K562 (cell line): ENCODE measurements around the gene TBL2. TPM values are rescaled to one million over a fixed set of nuclear protein-coding genes. Genes with fewer than 3 reads are reported as not detected.

ENCODE experiments used
- ATF1 ChIP-seq, 2 experiments: fragments of 450-650 bp in 1 of 2; IDR thresholded peaks; 2 replicates each; pipeline ENCODE4 v1.6.1; 2016; ENCODE audit warnings: missing compliant biosample characterization in 1 of 2, missing genetic modification characterization in 1 of 2
- CBX1 ChIP-seq: sonication (generic); IDR thresholded peaks from 2 replicates; pipeline ENCODE4 v1.6.1; 2016; ENCODE audit warnings: antibody characterized with exemption, low read depth, mild to moderate bottlenecking
- ELF1 ChIP-seq: fragments of 200-800 bp; sonication (Bioruptor generic); IDR thresholded peaks from 2 replicates; pipeline ENCODE4 v1.6.1; 2016; ENCODE audit warnings: missing genetic modification characterization, missing compliant biosample characterization
- FOSL1 ChIP-seq: fragments of 200-800 bp; sonication (Bioruptor generic); conservative IDR thresholded peaks from 2 replicates; pipeline ENCODE4 v1.6.1; 2016; ENCODE audit warnings: missing genetic modification characterization, missing compliant biosample characterization
- HSF4 ChIP-seq: fragments of 250-450 bp; sonication (Bioruptor Pico); IDR thresholded peaks from 2 replicates; pipeline ENCODE4 v2.1.2; 2022; ENCODE audit warnings: mild to moderate bottlenecking, moderate library complexity, borderline replicate concordance
- ID3 ChIP-seq, 2 experiments: fragments of 250-450 bp in 1 of 2; fragments of 450-650 bp in 1 of 2; sonication (Bioruptor Pico) in 1 of 2; IDR thresholded peaks; 2 replicates each; pipeline versions ENCODE4 v1.6.1 to v1.8.0; 2016 to 2021; ENCODE audit warnings: mild to moderate bottlenecking in 2 of 2, moderate library complexity in 2 of 2, missing compliant biosample characterization in 1 of 2, missing genetic modification characterization in 1 of 2
- KDM4B ChIP-seq, 2 experiments: fragments of 450-650 bp in 1 of 2; sonication (generic) in 1 of 2; IDR thresholded peaks; 2 replicates each; pipeline ENCODE4 v1.6.1; 2016 to 2017; ENCODE audit warnings: borderline replicate concordance in 2 of 2, antibody characterized with exemption in 1 of 2, low read depth in 1 of 2, mild to moderate bottlenecking in 1 of 2
- KLF13 ChIP-seq: fragments of 450-650 bp; IDR thresholded peaks from 2 replicates; pipeline ENCODE4 v1.6.1; 2016; ENCODE audit warnings: missing genetic modification characterization, low read depth, mild to moderate bottlenecking, missing compliant biosample characterization, moderate library complexity, borderline replicate concordance
- MTA3 ChIP-seq: fragments of 450-650 bp; formaldehyde crosslinking; IDR thresholded peaks from 2 replicates; pipeline ENCODE4 v1.6.1; 2017; ENCODE audit warnings: mild to moderate bottlenecking, borderline replicate concordance
- NONO ChIP-seq, 2 experiments: fragments of 200-400 bp in 1 of 2; fragments of 450-650 bp in 1 of 2; formaldehyde crosslinking in 1 of 2; IDR thresholded peaks; 2 replicates each; pipeline ENCODE4 v1.6.1; 2017; ENCODE audit warnings: low read depth in 2 of 2, mild to moderate bottlenecking in 2 of 2, moderate library complexity in 2 of 2, low read length in 1 of 2
- TEAD2 ChIP-seq: fragments of 450-650 bp; IDR thresholded peaks from 2 replicates; pipeline ENCODE4 v1.6.1; 2016; ENCODE audit warnings: missing genetic modification characterization, control low read depth, missing compliant biosample characterization
- ZBTB1 ChIP-seq: sonication (generic); formaldehyde crosslinking; IDR thresholded peaks from 2 replicates; pipeline ENCODE4 v1.8.1; 2023; ENCODE audit warnings: missing genetic modification reagents, low read depth, mild to moderate bottlenecking, borderline replicate concordance
- ZFP1 ChIP-seq: fragments of 450-650 bp; formaldehyde crosslinking; IDR thresholded peaks from 2 replicates; pipeline ENCODE4 v1.4.0; 2020; ENCODE audit warnings: mild to moderate bottlenecking, mixed read lengths
- ZNF407 ChIP-seq: fragments of 450-650 bp; IDR thresholded peaks from 2 replicates; pipeline ENCODE4 v1.6.1; 2016; ENCODE audit warnings: low read depth
- polyA plus RNA-seq, 8 experiments: library from polyadenylated mRNA; depleted of rRNA in 4 of 8; stranded (reverse) in 5 of 8; unstranded in 3 of 8; fragments of >200 nt; fragmentation: Nextera tagmentation in 2 of 8; fragmentation: Illumina TruSeq in 1 of 8; extraction: Ambion mirVana in 2 of 8; extraction: Trizol in 1 of 8; gene quantifications; 2 replicates each; pipeline versions ENCODE4 v1.2.1 to v1.2.3, GENCODE V29; 2011 to 2014; ENCODE audit warnings: inconsistent platforms in 1 of 8, missing spikeins in 1 of 8
- total RNA-seq, 7 experiments: library from RNA; depleted of rRNA in 6 of 7; stranded (reverse); fragments of >200 nt in 6 of 7; fragmentation: Illumina TruSeq in 2 of 7; extraction: Trizol in 2 of 7; gene quantifications; 2 replicates each; pipeline versions ENCODE4 v1.2.1 to v1.2.3, GENCODE V29; 2011 to 2021; ENCODE audit warnings: low replicate concordance in 1 of 7
- TF ChIP-seq, protein P1 (sequence below), 3 experiments: IDR thresholded peaks in 2 of 3; conservative IDR thresholded peaks in 1 of 3; 2 replicates each; pipeline ENCODE4 v1.5.1; 2011 to 2012; ENCODE audit warnings: low read length in 3 of 3, mild to moderate bottlenecking in 3 of 3, control low read depth in 2 of 3, improper control_type of control experiment in 1 of 3, inconsistent platforms in 1 of 3, low read depth in 1 of 3, mixed read lengths in 1 of 3, moderate library complexity in 1 of 3; ENCODE audit not compliant: insufficient read depth in 2 of 3

Gene TBL2
- total and polyA plus RNA-seq, 9 of the 15 experiments (the other 6 are each of a cell fraction or from before 2014, with no cell fraction given) = 2.5 to 123 (median 49.2) TPM

DNA sequence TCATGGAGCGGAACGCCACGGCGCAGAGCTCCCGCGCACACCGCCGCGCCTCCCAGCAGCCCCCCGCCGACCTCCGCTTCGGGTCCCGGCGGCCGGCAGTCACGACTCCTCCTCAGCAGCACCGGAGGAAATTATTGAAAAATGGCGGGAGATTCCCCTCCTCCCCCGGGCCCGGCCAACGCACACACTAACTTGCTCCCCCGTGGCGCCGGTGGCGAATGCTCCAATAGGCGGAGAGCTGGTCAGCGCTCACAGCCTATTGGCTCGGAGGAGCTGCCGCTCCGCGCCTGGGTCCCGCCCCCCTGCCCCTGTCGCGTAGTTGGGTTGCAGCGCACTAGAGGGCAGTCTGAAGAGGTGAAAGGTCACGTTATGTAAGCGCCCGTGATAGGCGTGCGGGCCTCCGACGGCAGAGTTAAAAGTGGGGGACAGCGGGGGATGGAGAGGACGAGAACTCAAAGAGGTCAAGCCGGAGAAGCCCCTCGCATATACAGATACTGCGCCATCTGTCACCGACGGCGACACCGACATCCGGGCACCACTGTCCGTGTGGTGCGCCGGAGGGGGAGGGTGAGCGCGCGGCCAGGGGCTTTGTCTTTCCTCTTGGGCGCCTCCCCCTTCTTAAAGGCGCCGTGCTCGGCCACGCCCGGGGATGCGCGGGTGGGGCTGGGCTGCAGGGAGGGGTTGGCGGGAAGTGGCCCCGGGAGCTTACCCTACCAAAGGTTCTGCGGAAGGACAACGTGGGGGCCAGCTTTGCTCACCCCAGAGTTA is 56.1 kb downstream of the TBL2 start, which contains the start of gene BAZ1B (continued):
- TF ChIP-seq, protein P1, sequence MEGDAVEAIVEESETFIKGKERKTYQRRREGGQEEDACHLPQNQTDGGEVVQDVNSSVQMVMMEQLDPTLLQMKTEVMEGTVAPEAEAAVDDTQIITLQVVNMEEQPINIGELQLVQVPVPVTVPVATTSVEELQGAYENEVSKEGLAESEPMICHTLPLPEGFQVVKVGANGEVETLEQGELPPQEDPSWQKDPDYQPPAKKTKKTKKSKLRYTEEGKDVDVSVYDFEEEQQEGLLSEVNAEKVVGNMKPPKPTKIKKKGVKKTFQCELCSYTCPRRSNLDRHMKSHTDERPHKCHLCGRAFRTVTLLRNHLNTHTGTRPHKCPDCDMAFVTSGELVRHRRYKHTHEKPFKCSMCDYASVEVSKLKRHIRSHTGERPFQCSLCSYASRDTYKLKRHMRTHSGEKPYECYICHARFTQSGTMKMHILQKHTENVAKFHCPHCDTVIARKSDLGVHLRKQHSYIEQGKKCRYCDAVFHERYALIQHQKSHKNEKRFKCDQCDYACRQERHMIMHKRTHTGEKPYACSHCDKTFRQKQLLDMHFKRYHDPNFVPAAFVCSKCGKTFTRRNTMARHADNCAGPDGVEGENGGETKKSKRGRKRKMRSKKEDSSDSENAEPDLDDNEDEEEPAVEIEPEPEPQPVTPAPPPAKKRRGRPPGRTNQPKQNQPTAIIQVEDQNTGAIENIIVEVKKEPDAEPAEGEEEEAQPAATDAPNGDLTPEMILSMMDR (IDR thresholded peaks at IDR 0.05 in 2 of 3, conservative IDR thresholded peaks at IDR 0.05 in 1 of 3; ENCODE audit: insufficient read depth in 2 of 3, low read depth in 1 of 3, low read length in 3 of 3) = peak in 2 of 3 experiments; percentile 10 to 29; a peak in 1 of 6 replicates
- TF ChIP-seq HSF4 (no peak), FOSL1 (peak; percentile 49), NONO (IDR thresholded peaks at IDR 0.05; ENCODE audit: low read depth in 2 of 2, low read length in 1 of 2) (peak; percentile 50 to 69; a peak in 1 of 4 replicates), ZFP1 (no peak), KLF13 (tag) (peak; percentile 77; the same call in 1 of the 2 replicates), ZNF407 (peak; percentile 75), ATF1 (CRISPR knock-in tag; IDR thresholded peaks at IDR 0.05) (peak; percentile 60; the same call in 1 of the 2 replicates), ATF1 (tag; IDR thresholded peaks at IDR 0.05) (peak; percentile 97), CBX1 (peak; percentile 76), TEAD2 (tag) (no peak), ELF1 (peak; percentile 42; the same call in 1 of the 2 replicates), ZBTB1 (CRISPR knock-in tag) (peak; percentile 38; the same call in 1 of the 2 replicates), KDM4B (IDR thresholded peaks at IDR 0.05; ENCODE audit: borderline replicate concordance in 2 of 2, low read depth in 1 of 2) (peak in 1 of 2 experiments; percentile 70; a peak in 1 of 4 replicates), MTA3 (peak; percentile 92; the same call in 1 of the 2 replicates), ID3 (CRISPR knock-in tag; IDR thresholded peaks at IDR 0.05) (no peak), ID3 (tag; IDR thresholded peaks at IDR 0.05) (peak; percentile 86; the same call in 1 of the 2 replicates)
